CD4-positive, alpha-beta T cell treated with Interleukin-21 for 1 hour (primary cell): ENCODE measurements around the gene ACTBL2.

ENCODE experiments used
- DNase-seq: peaks from one replicate; pipeline ENCODE4 v3.0.0-alpha.2; 2020

ACTBL2 gene

GRCh38 chr5:57448287-57448686 is 34.3 kb downstream of the ACTBL2 start:
- no peak for DNase-seq

DNA sequence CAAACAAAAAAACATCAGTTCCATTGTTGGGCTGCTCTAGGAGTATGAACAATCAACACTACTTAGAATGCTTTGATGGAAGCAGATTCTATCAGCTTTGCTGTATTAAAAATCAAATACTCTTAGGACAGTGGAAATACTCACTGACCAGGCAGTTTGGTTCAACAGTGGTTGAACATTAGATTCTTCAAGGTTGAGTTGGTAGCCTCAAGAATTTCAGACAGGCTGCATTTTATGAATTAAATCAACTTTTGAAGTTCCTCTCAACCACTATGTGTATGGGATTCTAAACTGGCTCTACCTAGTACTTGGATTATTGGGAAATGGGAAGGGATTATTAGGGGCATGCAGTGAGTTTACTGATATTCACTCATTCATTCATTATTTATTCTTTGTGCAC is 35.0 kb downstream of the ACTBL2 start:
- no peak for DNase-seq

GRCh38 chr5:57446966-57447365 is 35.6 kb downstream of the ACTBL2 start:
- no peak for DNase-seq

DNA sequence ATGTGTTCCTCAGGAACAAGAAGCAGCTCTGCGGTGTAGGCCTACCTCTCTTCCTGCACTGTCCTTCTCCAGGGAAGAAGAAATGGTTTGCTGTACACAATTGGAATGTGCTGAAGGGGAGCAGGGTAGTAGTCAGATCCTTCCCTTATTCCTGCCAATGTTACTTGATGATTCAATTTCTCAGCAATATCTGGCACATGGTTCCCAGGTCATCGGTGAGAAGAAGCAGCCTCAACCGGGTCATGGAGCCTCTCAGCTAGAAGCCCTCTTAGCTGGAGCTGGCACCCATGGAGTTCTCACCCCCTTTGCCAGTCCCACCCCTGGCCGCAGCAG is 36.9 kb downstream of the ACTBL2 start:
- no peak for DNase-seq

DNA sequence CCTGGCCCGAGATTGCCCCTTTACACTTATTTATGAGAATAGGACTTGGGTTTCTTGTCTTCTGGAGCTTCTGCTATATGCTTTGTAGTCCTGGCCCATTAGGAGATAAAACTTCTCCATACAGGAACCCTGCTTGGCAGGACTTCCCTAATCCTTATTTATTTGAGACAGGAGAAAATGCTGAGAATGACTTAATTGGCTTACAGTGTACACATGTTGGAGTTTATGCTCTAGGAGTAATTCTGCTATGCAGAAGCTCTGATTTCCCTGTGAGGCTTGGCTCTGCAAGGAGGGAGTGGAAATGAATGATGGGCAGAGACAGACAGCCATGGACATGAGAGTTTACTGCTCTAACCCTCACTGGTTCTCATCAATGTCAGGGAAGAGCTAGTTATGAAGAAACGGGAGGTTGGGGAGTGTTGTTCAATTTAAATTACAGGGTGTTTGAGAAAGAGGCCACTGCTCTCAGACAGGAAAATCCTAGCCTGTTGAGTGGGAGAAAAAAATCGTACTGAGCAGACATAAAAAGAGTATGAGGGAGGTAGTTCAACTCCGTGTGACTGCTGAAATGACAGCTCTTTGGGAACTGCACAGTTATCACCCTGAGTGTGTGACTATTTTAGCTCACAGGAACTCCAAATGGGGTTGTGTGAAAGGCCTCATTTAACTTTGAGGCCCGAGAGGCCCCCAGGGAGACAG is 37.5 kb downstream of the ACTBL2 start:
- no peak for DNase-seq

DNA sequence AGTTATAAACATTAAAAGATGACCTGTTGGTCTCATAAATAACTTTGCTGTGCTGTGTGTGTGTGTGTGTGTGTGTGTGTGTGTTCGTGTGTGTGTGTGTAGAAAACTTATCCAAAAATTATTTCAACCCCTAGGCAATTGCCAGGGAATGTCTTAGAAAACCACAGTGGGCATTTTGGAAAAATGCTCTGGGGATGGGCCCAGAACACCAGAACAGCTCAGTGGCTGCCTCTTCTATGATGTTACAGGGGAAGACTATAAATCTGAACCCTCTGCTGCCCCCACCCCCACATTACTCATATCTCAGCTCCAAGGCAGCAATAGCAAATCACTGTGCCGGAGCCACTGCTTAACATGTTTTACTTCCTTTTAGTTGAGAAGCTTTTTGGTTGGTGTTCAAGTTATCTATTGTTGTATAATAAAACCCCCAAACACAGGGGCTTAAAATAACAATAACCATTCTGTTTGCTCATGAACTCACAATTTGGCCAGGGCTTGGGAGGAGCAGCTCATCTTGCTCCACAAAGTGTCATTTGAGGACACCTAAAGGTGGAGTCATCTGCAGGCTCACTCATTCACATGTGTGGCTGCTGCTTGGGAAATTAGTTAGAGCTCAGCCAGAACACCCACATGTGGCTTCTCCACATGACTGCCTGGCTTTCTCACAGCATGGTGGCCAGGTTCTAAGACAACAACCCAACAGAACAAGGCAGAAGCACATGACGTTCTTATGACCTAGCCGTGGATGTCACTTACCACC is 40.4 kb downstream of the ACTBL2 start:
- DNase-seq, result no peak

DNA sequence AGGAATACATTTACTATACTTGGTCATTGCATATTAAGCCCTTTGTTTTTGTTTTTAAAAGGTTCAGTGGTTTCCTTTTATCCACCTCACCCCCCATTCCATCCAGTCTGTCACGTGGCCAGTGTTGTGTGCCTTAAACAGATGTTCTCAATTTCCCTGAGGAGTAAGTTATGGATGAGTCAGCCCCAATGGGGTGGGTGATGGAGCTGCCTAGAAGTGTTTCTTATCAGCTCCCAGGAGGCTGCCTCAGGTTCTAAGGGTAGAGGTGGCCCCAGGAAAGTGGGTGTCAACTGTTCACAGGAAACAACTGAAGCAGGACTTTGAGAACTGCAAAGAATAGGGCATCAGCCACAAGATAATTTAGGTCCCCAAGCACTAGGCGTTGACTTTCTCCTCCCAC is 41.1 kb downstream of the ACTBL2 start:
- no peak for DNase-seq

- DNase-seq, result no peak
These were observed 43.0 kb downstream of the ACTBL2 start for GRCh38 chr5:57439601-57440000.

- no peak for DNase-seq
These were observed 44.4 kb downstream of the ACTBL2 start for GRCh38 chr5:57437976-57438805.

DNA sequence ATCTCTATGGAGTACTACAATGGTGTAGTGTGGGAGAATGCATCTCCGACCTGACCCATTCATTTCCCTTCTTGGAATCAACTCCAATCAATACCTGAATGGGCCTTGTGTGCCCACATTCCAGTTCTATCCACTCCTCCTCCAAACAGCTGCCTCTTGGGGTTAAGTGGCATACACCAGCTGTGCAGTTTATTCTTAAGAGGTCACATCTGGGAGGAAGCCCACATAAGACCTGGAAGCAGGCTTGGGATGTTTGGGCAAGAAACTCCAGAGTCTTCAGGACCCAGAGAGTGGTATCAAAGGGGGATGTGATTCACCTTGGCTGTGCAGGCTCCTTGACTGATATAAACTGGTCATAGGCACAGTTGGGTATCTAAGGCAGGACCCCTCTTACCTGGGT is 46.0 kb downstream of the ACTBL2 start:
- DNase-seq, result no peak

- DNase-seq, result no peak
These were observed 46.9 kb downstream of the ACTBL2 start for GRCh38 chr5:57435701-57436134.

- DNase-seq, result no peak
These were observed 47.9 kb downstream of the ACTBL2 start for GRCh38 chr5:57434683-57435082.

DNA sequence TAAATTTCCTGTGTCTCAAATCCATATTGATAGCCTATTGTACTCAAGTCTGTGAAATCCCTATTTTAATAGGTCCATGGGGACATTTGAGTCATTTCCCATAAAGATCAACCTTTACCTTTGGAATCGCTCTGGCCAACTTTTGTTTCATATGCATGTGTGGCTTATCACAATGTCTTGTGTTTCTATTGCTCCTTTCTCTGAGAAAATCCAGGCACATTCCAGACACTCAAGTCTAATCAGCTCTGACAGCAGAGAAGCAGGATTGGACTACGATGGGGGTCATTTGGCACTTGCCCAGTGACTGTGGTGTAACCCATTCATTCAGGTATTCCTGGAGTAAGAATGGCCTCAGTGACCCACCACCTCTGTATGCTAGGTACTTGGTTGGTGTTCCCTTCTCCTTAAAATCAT is 48.4 kb downstream of the ACTBL2 start:
- no peak for DNase-seq

- no peak for DNase-seq
These were observed 49.7 kb downstream of the ACTBL2 start for GRCh38 chr5:57432876-57433275.

GRCh38 chr5:57431759-57432158 is 50.9 kb downstream of the ACTBL2 start:
- no peak for DNase-seq
